Measurements from ENCODE around the gene XRCC1. TPM values are rescaled to one million over a fixed set of nuclear protein-coding genes. Genes with fewer than 3 reads are reported as not detected.

XRCC1 gene
- total and polyA plus RNA-seq, 2 donors: 23.2 to 28.2 TPM

- WGBS: 91% methylated on average over 5 of the region's 5 CpGs
- H3K9me3 ChIP-seq (ENCODE audit: control insufficient read depth in 2 of 2, insufficient read depth in 1 of 2, low read length in 1 of 2): no peaks in the 10 kb centered on the region
Measured at GRCh38 chr19:43569657-43570056, 5.7 kb downstream of the XRCC1 start.

GRCh38 chr19:43564800-43565199, 10.5 kb downstream of the XRCC1 start:
- WGBS: 39% methylated on average over 9 of the region's 9 CpGs
- no peak overlapping the region for H3K4me3 ChIP-seq (ENCODE audit: low read length in 2 of 2)
- H3K36me3 ChIP-seq (ENCODE audit: control insufficient read depth in 2 of 2, insufficient read depth in 2 of 2, low read length in 1 of 2): peaks cover 3 to 15% of the 10 kb centered on the region in 2 donors
- H3K27ac ChIP-seq (ENCODE audit: low read depth in 1 of 2, low read length in 1 of 2): no peak overlapping the region
- DNase-seq (ENCODE audit: low read depth in 6 of 9, low spot score in 9 of 9): no peak
- peaks cover 24 to 42% of the 10 kb centered on the region in 2 donors for H3K4me1 ChIP-seq (ENCODE audit: control insufficient read depth in 2 of 2, insufficient read depth in 2 of 2, low read length in 2 of 2)
- H3K9me3 ChIP-seq (ENCODE audit: control insufficient read depth in 2 of 2, insufficient read depth in 1 of 2, low read length in 1 of 2): peaks cover 0 to 3% of the 10 kb centered on the region in 2 donors
- H3K27me3 ChIP-seq (ENCODE audit: control insufficient read depth in 2 of 2, insufficient read depth in 1 of 2, low read length in 1 of 2): no peaks in the 10 kb centered on the region

More at GRCh38 chr19:43569657-43570056, 5.7 kb downstream of the XRCC1 start:
- Histone ChIP-seq H3K4me3 (ENCODE audit: low read length in 2 of 2) (no peak overlapping the region), H3K27me3 (ENCODE audit: control insufficient read depth in 2 of 2, insufficient read depth in 1 of 2, low read length in 1 of 2) (no peaks in the 10 kb centered on the region), H3K27ac (ENCODE audit: low read depth in 1 of 2, low read length in 1 of 2) (peak overlapping the region; percentile 40 to 64), H3K4me1 (ENCODE audit: control insufficient read depth in 2 of 2, insufficient read depth in 2 of 2, low read length in 2 of 2) (peaks cover 7 to 23% of the 10 kb centered on the region in 2 donors), H3K36me3 (ENCODE audit: control insufficient read depth in 2 of 2, insufficient read depth in 2 of 2, low read length in 1 of 2) (peaks cover 4 to 17% of the 10 kb centered on the region in 2 donors)
- no peak for DNase-seq (ENCODE audit: low read depth in 6 of 9, low spot score in 9 of 9)

DNA sequence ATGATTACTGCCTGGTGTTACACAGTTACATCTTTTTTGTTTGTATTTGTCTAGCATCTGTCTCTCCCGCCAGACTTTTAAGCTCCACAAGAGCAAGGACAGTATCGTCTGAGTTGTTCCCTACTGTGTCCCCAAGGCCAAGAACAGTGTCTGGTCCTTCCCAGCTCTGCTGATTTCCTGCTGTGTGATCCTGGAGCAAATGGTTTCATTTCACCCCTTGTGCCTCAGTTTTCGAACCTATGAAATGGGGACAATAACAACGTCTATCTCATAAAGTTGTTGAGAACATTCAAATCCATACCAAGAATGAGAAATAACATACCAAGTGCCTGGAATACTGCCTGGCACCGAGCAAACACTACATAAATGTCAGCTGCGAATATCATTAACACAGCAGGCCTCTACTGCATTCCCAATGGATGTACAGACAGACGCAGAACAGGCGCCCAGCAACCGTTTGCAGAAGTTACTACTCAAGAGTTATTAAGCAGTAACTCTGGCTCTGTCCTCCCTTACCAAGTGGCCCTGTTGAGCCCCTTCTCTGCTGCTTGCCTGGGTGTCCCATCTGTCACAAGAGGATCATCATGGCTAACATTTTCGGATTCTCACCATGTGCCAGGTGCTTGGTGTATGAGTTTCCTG, 11.4 kb downstream of the XRCC1 start:
- H3K4me1 ChIP-seq (ENCODE audit: control insufficient read depth in 2 of 2, insufficient read depth in 2 of 2, low read length in 2 of 2): peaks cover 24 to 42% of the 10 kb centered on the region in 2 donors
- no peaks in the 10 kb centered on the region for H3K27me3 ChIP-seq (ENCODE audit: control insufficient read depth in 2 of 2, insufficient read depth in 1 of 2, low read length in 1 of 2)
- no peak overlapping the region for H3K4me3 ChIP-seq (ENCODE audit: low read length in 2 of 2)
- peaks cover 0 to 3% of the 10 kb centered on the region in 2 donors for H3K9me3 ChIP-seq (ENCODE audit: control insufficient read depth in 2 of 2, insufficient read depth in 1 of 2, low read length in 1 of 2)
- peaks cover 3 to 17% of the 10 kb centered on the region in 2 donors for H3K36me3 ChIP-seq (ENCODE audit: control insufficient read depth in 2 of 2, insufficient read depth in 2 of 2, low read length in 1 of 2)
- 96% methylated on average over 10 of the region's 10 CpGs for whole genome bisulfite sequencing
- peak overlapping the region; percentile 95 to 98 for H3K27ac ChIP-seq (ENCODE audit: low read depth in 1 of 2, low read length in 1 of 2)
- peak in 1 of 9 donors; percentile 31 for DNase-seq (ENCODE audit: low read depth in 6 of 9, low spot score in 9 of 9)

- Histone ChIP-seq H3K27ac (ENCODE audit: low read depth in 1 of 2, low read length in 1 of 2) (peak overlapping the region; percentile 95 to 98), H3K36me3 (ENCODE audit: control insufficient read depth in 2 of 2, insufficient read depth in 2 of 2, low read length in 1 of 2) (peaks cover 6 to 17% of the 10 kb centered on the region in 2 donors), H3K27me3 (ENCODE audit: control insufficient read depth in 2 of 2, insufficient read depth in 1 of 2, low read length in 1 of 2) (no peaks in the 10 kb centered on the region), H3K4me3 (ENCODE audit: low read length in 2 of 2) (peak overlapping the region; percentile 2 to 17), H3K9me3 (ENCODE audit: control insufficient read depth in 2 of 2, insufficient read depth in 1 of 2, low read length in 1 of 2) (peaks cover 0 to 3% of the 10 kb centered on the region in 2 donors), H3K4me1 (ENCODE audit: control insufficient read depth in 2 of 2, insufficient read depth in 2 of 2, low read length in 2 of 2) (peaks cover 24 to 42% of the 10 kb centered on the region in 2 donors)
- DNase-seq (ENCODE audit: low read depth in 6 of 9, low spot score in 9 of 9): peak; percentile 48 to 91 (median 71)
- 9% methylated on average over 14 of the region's 14 CpGs for WGBS
Measured at GRCh38 chr19:43562698-43563241, 12.6 kb downstream of the XRCC1 start.

DNA sequence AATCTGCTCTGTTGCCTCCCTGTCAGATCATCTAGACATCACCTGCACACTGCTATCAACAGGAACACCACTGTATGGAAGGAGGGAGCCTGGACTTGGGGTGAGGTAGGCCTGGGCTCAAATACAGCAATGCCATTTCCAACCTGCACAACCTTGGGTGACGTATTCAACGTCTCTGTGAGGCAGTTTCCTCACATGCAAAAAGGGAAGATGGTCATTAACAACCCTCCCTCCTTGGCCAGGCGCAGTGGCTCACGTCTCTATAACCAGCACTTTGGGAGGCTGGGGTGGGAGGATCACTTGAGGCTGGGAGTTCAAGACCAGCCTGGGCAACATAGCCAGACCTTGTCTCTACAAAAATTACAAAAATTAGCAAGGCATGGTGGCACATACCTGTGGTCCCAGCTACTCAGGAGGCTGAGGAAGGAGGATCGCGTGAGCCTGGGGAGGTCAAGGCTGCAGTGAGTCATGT, 13.1 kb downstream of the XRCC1 start:
- 42% methylated on average over 6 of the region's 6 CpGs for WGBS
- H3K4me1 ChIP-seq (ENCODE audit: control insufficient read depth in 2 of 2, insufficient read depth in 2 of 2, low read length in 2 of 2): peaks cover 24 to 42% of the 10 kb centered on the region in 2 donors
- H3K27ac ChIP-seq (ENCODE audit: low read depth in 1 of 2, low read length in 1 of 2): peak overlapping the region; percentile 95 to 98
- H3K27me3 ChIP-seq (ENCODE audit: control insufficient read depth in 2 of 2, insufficient read depth in 1 of 2, low read length in 1 of 2): no peaks in the 10 kb centered on the region
- peak in 1 of 9 donors; percentile 46 for DNase-seq (ENCODE audit: low read depth in 6 of 9, low spot score in 9 of 9)
- peak overlapping the region; percentile 2 to 17 for H3K4me3 ChIP-seq (ENCODE audit: low read length in 2 of 2)
- peaks cover 6 to 20% of the 10 kb centered on the region in 2 donors for H3K36me3 ChIP-seq (ENCODE audit: control insufficient read depth in 2 of 2, insufficient read depth in 2 of 2, low read length in 1 of 2)
- peaks cover 0 to 3% of the 10 kb centered on the region in 2 donors for H3K9me3 ChIP-seq (ENCODE audit: control insufficient read depth in 2 of 2, insufficient read depth in 1 of 2, low read length in 1 of 2)

- Histone ChIP-seq H3K27ac (ENCODE audit: low read depth in 1 of 2, low read length in 1 of 2) (peak overlapping the region in 1 of 2 donors; percentile 37), H3K4me1 (ENCODE audit: control insufficient read depth in 2 of 2, insufficient read depth in 2 of 2, low read length in 2 of 2) (peaks cover 24 to 42% of the 10 kb centered on the region in 2 donors), H3K27me3 (ENCODE audit: control insufficient read depth in 2 of 2, insufficient read depth in 1 of 2, low read length in 1 of 2) (no peaks in the 10 kb centered on the region), H3K4me3 (ENCODE audit: low read length in 2 of 2) (no peak overlapping the region), H3K9me3 (ENCODE audit: control insufficient read depth in 2 of 2, insufficient read depth in 1 of 2, low read length in 1 of 2) (peaks cover 0 to 3% of the 10 kb centered on the region in 2 donors), H3K36me3 (ENCODE audit: control insufficient read depth in 2 of 2, insufficient read depth in 2 of 2, low read length in 1 of 2) (peaks cover 6 to 21% of the 10 kb centered on the region in 2 donors)
- DNase-seq (ENCODE audit: low read depth in 6 of 9, low spot score in 9 of 9): no peak
- 94% methylated on average over 12 of the region's 12 CpGs for WGBS
Measured at GRCh38 chr19:43561139-43561970, 14.0 kb downstream of the XRCC1 start.

- Histone ChIP-seq H3K4me1 (ENCODE audit: control insufficient read depth in 2 of 2, insufficient read depth in 2 of 2, low read length in 2 of 2) (peaks cover 24 to 42% of the 10 kb centered on the region in 2 donors), H3K27ac (ENCODE audit: low read depth in 1 of 2, low read length in 1 of 2) (peak overlapping the region in 1 of 2 donors; percentile 37), H3K4me3 (ENCODE audit: low read length in 2 of 2) (no peak overlapping the region), H3K36me3 (ENCODE audit: control insufficient read depth in 2 of 2, insufficient read depth in 2 of 2, low read length in 1 of 2) (peaks cover 10 to 21% of the 10 kb centered on the region in 2 donors), H3K9me3 (ENCODE audit: control insufficient read depth in 2 of 2, insufficient read depth in 1 of 2, low read length in 1 of 2) (peaks cover 0 to 5% of the 10 kb centered on the region in 2 donors), H3K27me3 (ENCODE audit: control insufficient read depth in 2 of 2, insufficient read depth in 1 of 2, low read length in 1 of 2) (no peaks in the 10 kb centered on the region)
- peak in 1 of 9 donors; percentile 41 for DNase-seq (ENCODE audit: low read depth in 6 of 9, low spot score in 9 of 9)
- 95% methylated on average over 6 of the region's 6 CpGs for WGBS
Measured at GRCh38 chr19:43560687-43561086, 14.6 kb downstream of the XRCC1 start.

DNA sequence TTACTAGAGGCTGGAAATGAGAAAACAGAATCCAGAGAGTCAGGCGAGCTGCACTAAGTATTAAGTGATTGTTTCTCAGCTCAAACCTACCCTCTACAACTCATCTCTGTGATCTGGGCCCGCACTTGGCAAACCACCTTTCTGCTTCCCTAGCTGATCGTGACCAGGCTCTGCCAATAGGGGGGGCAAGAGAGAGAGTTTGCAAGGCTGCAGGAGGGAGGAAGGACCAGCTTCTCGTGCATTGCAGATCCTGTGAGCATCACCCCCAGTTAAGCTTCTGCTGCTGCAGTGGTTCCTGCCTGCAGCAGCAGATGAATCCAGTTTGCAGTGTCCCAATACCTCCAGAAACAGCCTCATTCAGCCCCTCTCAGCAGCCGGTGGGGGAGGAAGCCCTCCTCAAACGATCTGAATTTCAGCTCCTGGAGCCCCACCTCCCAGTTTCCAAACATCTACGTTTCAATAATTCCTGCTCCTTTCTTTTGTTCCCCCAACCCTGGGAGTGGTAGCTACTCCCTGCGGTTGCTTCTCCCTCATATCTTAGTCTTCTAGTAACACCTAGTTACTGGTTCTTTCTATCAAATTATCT, 20.0 kb downstream of the XRCC1 start:
- Histone ChIP-seq H3K36me3 (ENCODE audit: control insufficient read depth in 2 of 2, insufficient read depth in 2 of 2, low read length in 1 of 2) (peaks cover 53 to 59% of the 10 kb centered on the region in 2 donors), H3K9me3 (ENCODE audit: control insufficient read depth in 2 of 2, insufficient read depth in 1 of 2, low read length in 1 of 2) (peaks cover 0 to 8% of the 10 kb centered on the region in 2 donors), H3K27me3 (ENCODE audit: control insufficient read depth in 2 of 2, insufficient read depth in 1 of 2, low read length in 1 of 2) (no peaks in the 10 kb centered on the region), H3K4me1 (ENCODE audit: control insufficient read depth in 2 of 2, insufficient read depth in 2 of 2, low read length in 2 of 2) (peaks cover 0 to 2% of the 10 kb centered on the region in 2 donors), H3K27ac (ENCODE audit: low read depth in 1 of 2, low read length in 1 of 2) (no peak overlapping the region), H3K4me3 (ENCODE audit: low read length in 2 of 2) (no peak overlapping the region)
- DNase-seq (ENCODE audit: low read depth in 6 of 9, low spot score in 9 of 9): peak; percentile 56 to 93 (median 81)
- 55% methylated on average over 8 of the region's 8 CpGs for WGBS
